HCT116 (cell line): ENCODE data around the gene CHTF8. TPM values are rescaled to one million over a fixed set of nuclear protein-coding genes. Genes with fewer than 3 reads are reported as not detected.

Source experiments
- ATAC-seq: fragments of 200-7000 bp; cut with Tn5 transposase; 2 replicates; pipeline ENCODE4 v1.9.1; 2020; ENCODE audit warnings: mild to moderate bottlenecking, moderate library complexity
- BruUV-seq: library from RNA; stranded (reverse); fragments of 400-500 nt; replicated peaks from 2 replicates; lab custom pipeline; 2021; lab: Mats Ljungman, UMichigan
- CTCF ChIA-PET: fragments of 300-600 bp; sonication (Branson Sonifier 250); formaldehyde crosslinking; loops from one replicate; lab custom pipeline; 2021; ENCODE audit warnings: antibody characterized with exemption; lab: Charles Lee
- POLR2A ChIA-PET: fragments of 300-600, 350-600 bp; sonication (Branson Sonifier 250); formaldehyde crosslinking; loops from one replicate; lab custom pipeline; 2021; ENCODE audit warnings: antibody characterized with exemption; lab: Charles Lee
- RAD21 ChIA-PET, 2 experiments: fragments of 300-600 bp; sonication (Branson Sonifier 250); formaldehyde crosslinking; loops; one replicate each; lab custom pipeline; 2023; ENCODE audit warnings: low total read pairs in 2 of 2; ENCODE audit not compliant: uncharacterized antibody in 2 of 2, unreplicated experiment in 2 of 2, low non-redundant PET in 1 of 2; lab: Charles Lee
- DNase-seq: peaks from one replicate; pipeline ENCODE4 v3.0.0-alpha.2; 2010; ENCODE audit warnings: low read depth, low spot score
- H2AFZ ChIP-seq: fragments of 200-600 bp; shearing (Covaris generic), sonication (generic); 2 replicates; pipeline ENCODE4 v1.6.1; 2017; ENCODE audit warnings: low read depth, mixed run types, mixed read lengths, antibody characterized with exemption, low read length; ENCODE audit not compliant: poor library complexity, severe bottlenecking
- H3K27ac ChIP-seq: 2 replicates; pipeline ENCODE4 v1.5.1; 2012; ENCODE audit warnings: low read depth, low read length
- H3K27me3 ChIP-seq: fragments of 200-600 bp; sonication (generic); 2 replicates; pipeline ENCODE4 v1.6.1; 2016; ENCODE audit warnings: mixed run types, low read length, mixed read lengths; ENCODE audit not compliant: insufficient read depth
- H3K36me3 ChIP-seq, 2 experiments: fragments of 200-500 bp in 1 of 2; fragments of 200-600 bp in 1 of 2; sonication (Bioruptor generic) in 1 of 2; sonication (generic) in 1 of 2; 2 replicates each; pipeline versions ENCODE4 v1.5.1 to v1.6.1; 2014 to 2016; ENCODE audit warnings: low read length in 2 of 2, inconsistent platforms in 1 of 2, mixed read lengths in 1 of 2, mixed run types in 1 of 2; ENCODE audit not compliant: insufficient read depth in 2 of 2, control insufficient read depth in 1 of 2
- H3K4me1 ChIP-seq, 2 experiments: fragments of 200-600 bp in 1 of 2; sonication (generic) in 1 of 2; 2 replicates each; pipeline versions ENCODE4 v1.5.1 to v1.6.1; 2012 to 2017; ENCODE audit warnings: low read length in 2 of 2, inconsistent platforms in 1 of 2, mild to moderate bottlenecking in 1 of 2, mixed read lengths in 1 of 2, mixed run types in 1 of 2, moderate library complexity in 1 of 2; ENCODE audit not compliant: insufficient read depth in 2 of 2, control insufficient read depth in 1 of 2
- H3K4me2 ChIP-seq: fragments of 200-600 bp; sonication (generic); 2 replicates; pipeline ENCODE4 v1.6.1; 2017; ENCODE audit warnings: mixed run types, low read length, mixed read lengths
- H3K4me3 ChIP-seq, 2 experiments: fragments of 200-600 bp in 1 of 2; sonication (generic) in 1 of 2; replicated peaks in 1 of 2; 2 replicates each; pipeline ENCODE4 v1.5.1; 2011 to 2016; ENCODE audit warnings: low read length in 2 of 2, control low read depth in 1 of 2, low read depth in 1 of 2, mild to moderate bottlenecking in 1 of 2, mixed read lengths in 1 of 2, mixed run types in 1 of 2
- H3K79me2 ChIP-seq: fragments of 200-600 bp; sonication (generic); 2 replicates; pipeline ENCODE4 v1.6.1; 2017; ENCODE audit warnings: mild to moderate bottlenecking, mixed run types, low read length, moderate library complexity, mixed read lengths; ENCODE audit not compliant: insufficient read depth
- H3K9ac ChIP-seq: fragments of 200-600 bp; sonication (generic); 2 replicates; pipeline ENCODE4 v1.6.1; 2016; ENCODE audit warnings: low read length, mixed read lengths
- H3K9me2 ChIP-seq: fragments of 200-600 bp; sonication (generic), shearing (Covaris generic); 2 replicates; pipeline ENCODE4 v1.6.1; 2017; ENCODE audit warnings: mixed run types, mild to moderate bottlenecking, moderate library complexity; ENCODE audit not compliant: insufficient read depth
- H3K9me3 ChIP-seq, 2 experiments: fragments of 200-500 bp in 1 of 2; fragments of 200-600 bp in 1 of 2; sonication (Bioruptor generic) in 1 of 2; sonication (generic) in 1 of 2; 2 replicates each; pipeline ENCODE4 v1.6.1; 2014 to 2017; ENCODE audit warnings: low read length in 2 of 2, mixed read lengths in 2 of 2, inconsistent platforms in 1 of 2, low read depth in 1 of 2, mild to moderate bottlenecking in 1 of 2, mixed run types in 1 of 2, moderate library complexity in 1 of 2; ENCODE audit not compliant: control insufficient read depth in 1 of 2, insufficient read depth in 1 of 2
- H4K20me1 ChIP-seq: fragments of 200-600 bp; sonication (generic), shearing (Covaris generic); 2 replicates; pipeline ENCODE4 v1.6.1; 2017; ENCODE audit warnings: mixed run types, mild to moderate bottlenecking, moderate library complexity; ENCODE audit not compliant: insufficient read depth
- ATF3 ChIP-seq: IDR thresholded peaks from 2 replicates; pipeline ENCODE4 v1.6.1; 2012
- CEBPB ChIP-seq: IDR thresholded peaks from 2 replicates; pipeline ENCODE4 v1.6.1; 2012; ENCODE audit warnings: low read depth
- EGR1 ChIP-seq: IDR thresholded peaks from 2 replicates; pipeline ENCODE4 v1.6.1; 2012; ENCODE audit warnings: low read depth
- ELF1 ChIP-seq: IDR thresholded peaks from 2 replicates; pipeline ENCODE4 v1.6.1; 2012; ENCODE audit warnings: low read depth, borderline replicate concordance
- EZH2 ChIP-seq: fragments of 200-600 bp; sonication (generic); IDR thresholded peaks from 2 replicates; pipeline ENCODE4 v1.6.1; 2017; ENCODE audit warnings: antibody characterized with exemption, mixed run types
- EZH2phosphoT487 ChIP-seq: fragments of 200-600 bp; IDR thresholded peaks from 2 replicates; pipeline ENCODE4 v1.6.1; 2018; ENCODE audit warnings: antibody characterized with exemption, borderline replicate concordance
- FOSL1 ChIP-seq: IDR thresholded peaks from 2 replicates; pipeline ENCODE4 v1.6.1; 2012; ENCODE audit warnings: low read depth
- JUND ChIP-seq: IDR thresholded peaks from 2 replicates; pipeline ENCODE4 v1.6.1; 2012
- POLR2A ChIP-seq: IDR thresholded peaks from 2 replicates; pipeline ENCODE4 v1.7.0; 2011; ENCODE audit warnings: borderline replicate concordance; ENCODE audit not compliant: insufficient read depth, insufficient read length; ENCODE audit errors: extremely low read depth
- RAD21 ChIP-seq: IDR thresholded peaks from 2 replicates; pipeline ENCODE4 v1.6.1; 2012; ENCODE audit warnings: low read depth, mild to moderate bottlenecking
- REST ChIP-seq: IDR thresholded peaks from 2 replicates; pipeline ENCODE4 v1.6.1; 2012; ENCODE audit warnings: low read depth
- YY1 ChIP-seq: IDR thresholded peaks from 2 replicates; pipeline ENCODE4 v1.6.1; 2011; ENCODE audit warnings: low read length, low read depth, moderate library complexity, mild to moderate bottlenecking; ENCODE audit not compliant: insufficient replicate concordance; ENCODE audit errors: extremely low read depth
- ZFX ChIP-seq: fragments of 450-650 bp; IDR thresholded peaks from 2 replicates; pipeline ENCODE4 v1.6.1; 2017
- ZNF274 ChIP-seq: fragments of 200-500 bp; sonication (Bioruptor generic); IDR thresholded peaks from 2 replicates; pipeline ENCODE4 v1.6.1; 2014; ENCODE audit warnings: mild to moderate bottlenecking, low read depth, low read length, inconsistent platforms
- intact Hi-C: fragments of 100-400 bp; cut with micrococcal nuclease; formaldehyde crosslinking; loops from 2 replicates; pipeline ENCODE4 v1.10.0; 2022
- total RNA-seq: library from RNA; stranded (reverse); gene quantifications from one replicate; pipeline ENCODE4 v1.2.1, GENCODE V29; 2021; ENCODE audit not compliant: unreplicated experiment
- TF ChIP-seq, protein P1 (sequence below): IDR thresholded peaks from 2 replicates; pipeline ENCODE4 v1.6.1; 2011; ENCODE audit warnings: mild to moderate bottlenecking, low read length, moderate library complexity; ENCODE audit not compliant: insufficient replicate concordance; ENCODE audit errors: extremely low read depth

CHTF8 gene
- total RNA-seq, 1 experiment from 2014 or later: 184 TPM

- BruUV-seq: no TSS peak
- no peaks in the 10 kb centered on the region for H3K9me2 ChIP-seq
- ATAC-seq (no peak), DNase-seq (no peak)
- POLR2A ChIA-PET: no interaction called here
- H3K9me3 ChIP-seq: no peaks in the 10 kb centered on the region
- CTCF ChIA-PET: no interaction called here
- H3K9ac ChIP-seq: no peak overlapping the region
- peaks cover 49 to 77% of the 10 kb centered on the region in 2 experiments for H3K36me3 ChIP-seq
- no peak overlapping the region for H3K27ac ChIP-seq
- no peaks in the 10 kb centered on the region for H3K27me3 ChIP-seq
- intact Hi-C loops: no loop called here
- RAD21 ChIA-PET: no interaction called here
- no peak overlapping the region for H3K4me3 ChIP-seq
- peaks cover 0 to 14% of the 10 kb centered on the region in 2 experiments; a peak in 1 of 4 replicates for H3K4me1 ChIP-seq
- H3K79me2 ChIP-seq: peaks cover 22% of the 10 kb centered on the region; the same call in 1 of the 2 replicates
- no peaks in the 10 kb centered on the region for H4K20me1 ChIP-seq
- TF ChIP-seq, protein P1, sequence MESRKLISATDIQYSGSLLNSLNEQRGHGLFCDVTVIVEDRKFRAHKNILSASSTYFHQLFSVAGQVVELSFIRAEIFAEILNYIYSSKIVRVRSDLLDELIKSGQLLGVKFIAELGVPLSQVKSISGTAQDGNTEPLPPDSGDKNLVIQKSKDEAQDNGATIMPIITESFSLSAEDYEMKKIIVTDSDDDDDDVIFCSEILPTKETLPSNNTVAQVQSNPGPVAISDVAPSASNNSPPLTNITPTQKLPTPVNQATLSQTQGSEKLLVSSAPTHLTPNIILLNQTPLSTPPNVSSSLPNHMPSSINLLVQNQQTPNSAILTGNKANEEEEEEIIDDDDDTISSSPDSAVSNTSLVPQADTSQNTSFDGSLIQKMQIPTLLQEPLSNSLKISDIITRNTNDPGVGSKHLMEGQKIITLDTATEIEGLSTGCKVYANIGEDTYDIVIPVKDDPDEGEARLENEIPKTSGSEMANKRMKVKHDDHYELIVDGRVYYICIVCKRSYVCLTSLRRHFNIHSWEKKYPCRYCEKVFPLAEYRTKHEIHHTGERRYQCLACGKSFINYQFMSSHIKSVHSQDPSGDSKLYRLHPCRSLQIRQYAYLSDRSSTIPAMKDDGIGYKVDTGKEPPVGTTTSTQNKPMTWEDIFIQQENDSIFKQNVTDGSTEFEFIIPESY: no peak
- no peak for TF ChIP-seq CEBPB
- no peak for TF ChIP-seq EZH2phosphoT487
- TF ChIP-seq RAD21: no peak
- TF ChIP-seq JUND: no peak
- no peak for TF ChIP-seq POLR2A
- no peak for TF ChIP-seq FOSL1
- TF ChIP-seq EZH2: no peak
- no peak for TF ChIP-seq ZNF274
- no peak for TF ChIP-seq ELF1
- TF ChIP-seq YY1: no peak
- no peak for TF ChIP-seq ATF3
- TF ChIP-seq ZFX: no peak
- no peak for TF ChIP-seq REST
- no peak for TF ChIP-seq EGR1
- no peak overlapping the region for H2AFZ ChIP-seq
- no peak overlapping the region for H3K4me2 ChIP-seq
Measured at GRCh38 chr16:69166221-69166833, 33.9 kb upstream of the CHTF8 start.
